Omental fat pad (tissue), 4 donors: ENCODE results near the gene BFAR. TPM values are rescaled to one million over a fixed set of nuclear protein-coding genes. Genes with fewer than 3 reads are reported as not detected.

Experiments used
- ATAC-seq: fragments of 150-250 bp; one replicate; pipeline ENCODE4 v1.9.1; 2016; ENCODE audit warnings: mild to moderate bottlenecking, moderate library complexity; ENCODE audit not compliant: low FRiP score
- DNase-seq: peaks from one replicate; pipeline ENCODE4 v3.0.0-alpha.2; 2019; ENCODE audit warnings: low spot score
- total RNA-seq, 4 donors: library from RNA; depleted of rRNA; stranded (reverse); fragments of >200 nt; gene quantifications; one replicate each; pipeline ENCODE4 v1.1.0, GENCODE V29; 2016
- TF ChIP-seq, protein P1 (sequence below), 3 donors: fragments of 450-650 bp; IDR thresholded peaks; one replicate each; pipeline ENCODE4 v1.5.1; 2016 to 2017; ENCODE audit warnings: antibody characterized with exemption in 3 of 3, mild to moderate bottlenecking in 3 of 3, moderate library complexity in 2 of 3

BFAR gene
- total RNA-seq, 4 donors from 2014 or later, result 47.3 to 73.0 (median 61.5) TPM

DNA sequence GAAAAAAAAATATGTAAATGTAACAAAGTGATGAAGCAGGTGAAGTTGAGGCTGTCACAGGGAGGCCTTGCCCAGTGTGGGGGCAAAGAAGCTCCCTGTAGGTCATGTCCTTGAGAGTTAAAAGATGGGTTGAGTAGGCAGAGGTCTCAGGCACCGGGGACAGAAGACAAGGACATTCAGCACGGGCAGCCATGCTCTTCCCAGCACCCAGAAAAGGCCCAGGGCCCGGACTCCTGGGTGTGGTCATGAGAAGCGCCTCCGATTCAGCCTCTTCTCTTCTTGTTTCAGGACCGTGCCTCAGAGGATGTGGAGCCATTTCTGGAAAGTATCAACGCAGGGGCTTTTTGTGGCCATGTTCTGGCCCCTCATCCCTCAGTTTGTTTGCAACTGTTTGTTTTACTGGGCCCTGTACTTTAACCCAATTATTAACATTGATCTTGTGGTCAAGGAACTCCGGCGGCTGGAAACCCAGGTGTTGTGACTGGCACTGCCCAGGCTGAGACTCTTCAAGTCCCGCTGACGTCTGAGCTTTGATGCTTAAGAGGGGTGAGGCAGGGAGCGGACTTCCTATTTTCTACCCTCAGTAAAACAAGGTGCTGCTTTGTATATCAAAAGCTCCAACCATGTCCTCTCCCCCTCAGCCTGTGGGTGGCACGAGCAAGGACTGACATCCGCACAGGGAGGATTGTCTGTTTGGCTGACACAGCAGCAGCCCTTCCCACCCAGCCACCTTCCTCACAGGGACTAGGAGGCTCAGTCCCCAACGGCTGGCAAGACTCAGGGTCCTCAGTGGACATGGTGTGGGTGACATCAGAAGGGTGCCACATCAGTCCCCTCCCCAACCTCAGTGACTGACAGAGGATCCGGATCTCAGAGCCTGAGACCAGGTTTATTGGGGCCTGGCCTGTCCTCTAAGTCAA is 34.9 kb downstream of the BFAR start:
- no peak for ATAC-seq
- TF ChIP-seq, protein P1, sequence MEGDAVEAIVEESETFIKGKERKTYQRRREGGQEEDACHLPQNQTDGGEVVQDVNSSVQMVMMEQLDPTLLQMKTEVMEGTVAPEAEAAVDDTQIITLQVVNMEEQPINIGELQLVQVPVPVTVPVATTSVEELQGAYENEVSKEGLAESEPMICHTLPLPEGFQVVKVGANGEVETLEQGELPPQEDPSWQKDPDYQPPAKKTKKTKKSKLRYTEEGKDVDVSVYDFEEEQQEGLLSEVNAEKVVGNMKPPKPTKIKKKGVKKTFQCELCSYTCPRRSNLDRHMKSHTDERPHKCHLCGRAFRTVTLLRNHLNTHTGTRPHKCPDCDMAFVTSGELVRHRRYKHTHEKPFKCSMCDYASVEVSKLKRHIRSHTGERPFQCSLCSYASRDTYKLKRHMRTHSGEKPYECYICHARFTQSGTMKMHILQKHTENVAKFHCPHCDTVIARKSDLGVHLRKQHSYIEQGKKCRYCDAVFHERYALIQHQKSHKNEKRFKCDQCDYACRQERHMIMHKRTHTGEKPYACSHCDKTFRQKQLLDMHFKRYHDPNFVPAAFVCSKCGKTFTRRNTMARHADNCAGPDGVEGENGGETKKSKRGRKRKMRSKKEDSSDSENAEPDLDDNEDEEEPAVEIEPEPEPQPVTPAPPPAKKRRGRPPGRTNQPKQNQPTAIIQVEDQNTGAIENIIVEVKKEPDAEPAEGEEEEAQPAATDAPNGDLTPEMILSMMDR (IDR thresholded peaks at IDR 0.05), result no peak
- no peak for DNase-seq

DNA sequence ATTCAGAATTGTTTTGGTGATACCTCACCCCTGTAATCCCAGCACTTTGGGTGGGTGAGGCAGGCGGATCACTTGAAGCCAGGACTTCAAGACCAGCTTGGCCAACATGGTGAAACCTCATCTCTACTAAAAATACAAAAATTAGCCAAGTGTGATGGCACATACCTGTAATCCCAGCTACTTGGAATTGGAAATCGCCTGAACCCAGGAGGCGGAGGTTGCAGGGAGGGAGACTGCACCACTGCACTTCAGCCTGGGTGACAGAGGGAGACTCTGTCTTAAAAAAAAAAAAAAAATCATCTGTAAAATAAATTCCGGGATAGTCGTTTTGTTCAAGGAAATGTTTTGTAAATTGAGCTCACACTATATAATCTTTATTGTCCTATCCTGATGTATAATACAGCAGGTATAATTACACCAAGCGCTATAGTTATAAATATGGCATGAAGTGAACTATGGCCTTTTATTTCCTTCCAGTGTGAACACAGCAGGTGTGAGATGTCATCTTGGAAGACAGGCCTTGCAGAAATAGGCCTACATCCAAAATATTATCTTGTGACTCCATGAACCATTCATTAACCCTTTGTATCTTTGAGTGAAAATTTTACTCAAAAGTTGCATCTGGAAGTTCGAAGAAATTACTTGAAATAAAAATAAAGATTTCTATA is 35.9 kb downstream of the BFAR start:
- TF ChIP-seq, protein P1 (IDR thresholded peaks at IDR 0.05), result no peak
- DNase-seq (no peak), ATAC-seq (no peak)

GRCh38 chr16:14669776-14670175 is 37.0 kb downstream of the BFAR start:
- no peak for ATAC-seq
- TF ChIP-seq, protein P1 (IDR thresholded peaks at IDR 0.05), result no peak
- no peak for DNase-seq

- no peak for DNase-seq
- no peak for ATAC-seq
Observed at GRCh38 chr16:14672403-14672971, 39.7 kb downstream of the BFAR start.

DNA sequence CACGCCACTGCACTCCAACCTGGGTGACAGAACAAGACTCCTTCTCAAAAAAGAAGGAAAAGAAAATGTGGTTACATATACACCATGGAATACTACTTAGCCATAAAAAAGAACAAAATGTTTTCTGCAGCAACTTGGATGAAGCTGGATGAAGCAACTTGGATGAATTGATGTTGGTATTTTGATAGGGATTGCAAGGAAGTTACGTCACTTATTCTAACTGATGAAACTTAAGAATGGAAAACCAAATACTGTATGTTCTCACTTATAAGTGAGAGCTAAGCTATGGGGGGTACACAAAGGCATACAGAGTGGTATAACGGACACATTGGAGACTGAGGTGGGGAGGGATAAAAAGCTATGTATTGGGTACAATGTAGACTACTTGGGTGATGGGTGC is 43.9 kb downstream of the BFAR start:
- ATAC-seq (no peak), DNase-seq (no peak)
- TF ChIP-seq, protein P1 (IDR thresholded peaks at IDR 0.05), result no peak

More at GRCh38 chr16:14672403-14672971, 39.7 kb downstream of the BFAR start:
- TF ChIP-seq, protein P1 (IDR thresholded peaks at IDR 0.05), result no peak

- ATAC-seq, result no peak
- no peak for DNase-seq
- TF ChIP-seq, protein P1 (IDR thresholded peaks at IDR 0.05), result no peak
Observed at GRCh38 chr16:14677627-14678026, 44.9 kb downstream of the BFAR start.
